Esophagus squamous epithelium (tissue), 5 donors: ENCODE data around the gene FOXQ1. TPM values are rescaled to one million over a fixed set of nuclear protein-coding genes. Genes with fewer than 3 reads are reported as not detected.
A peak's percentile ranks its signal among the peaks of the same experiment; 100 is the strongest.

Experiments used
- DNase-seq: peaks from one replicate; lab custom pipeline; 2025; lab: John Stamatoyannopoulos, UW
- H3K27ac ChIP-seq, 4 donors: fragments of 200-600 bp; sonication (generic); one replicate each; pipeline ENCODE4 v1.5.1; 2016 to 2019; ENCODE audit warnings: mild to moderate bottlenecking in 1 of 4
- H3K27me3 ChIP-seq, 4 donors: fragments of 200-600 bp; sonication (generic); 1 replicate in 3 of 4; 2 replicates in 1 of 4; pipeline versions ENCODE4 v1.5.1 to v1.6.0; 2017 to 2021; ENCODE audit warnings: antibody characterized with exemption in 1 of 4
- H3K36me3 ChIP-seq, 3 donors: fragments of 200-600 bp; sonication (generic); one replicate each; pipeline ENCODE4 v1.5.1; 2016 to 2019
- H3K4me1 ChIP-seq, 3 donors: fragments of 200-600 bp; sonication (generic); one replicate each; pipeline ENCODE4 v1.5.1; 2017 to 2019
- H3K4me3 ChIP-seq, 4 donors: fragments of 200-600 bp; sonication (generic); 1 replicate in 3 of 4; 2 replicates in 1 of 4; pipeline ENCODE4 v1.5.1; 2016 to 2019; ENCODE audit warnings: mild to moderate bottlenecking in 2 of 4, moderate library complexity in 1 of 4
- H3K9me3 ChIP-seq, 3 donors: fragments of 200-600 bp; sonication (generic); one replicate each; pipeline ENCODE4 v1.5.1; 2016 to 2019
- POLR2A ChIP-seq, 4 donors: fragments of 450-650 bp; IDR thresholded peaks; one replicate each; pipeline ENCODE4 v1.6.1; 2017; ENCODE audit warnings: antibody characterized with exemption in 4 of 4, mild to moderate bottlenecking in 4 of 4, moderate library complexity in 3 of 4
- WGBS, 2 donors: methylation state at CpG; one replicate each; pipeline ENCODE4 v1.1.5; 2018; 5-methylcytosine and 5-hydroxymethylcytosine counted together
- intact Hi-C: fragments of 100-400 bp; cut with DNase I; formaldehyde crosslinking; loops from one replicate; pipeline ENCODE4 v1.15.0; 2022
- total RNA-seq, 4 donors: library from RNA; depleted of rRNA; stranded (reverse); fragments of >200 nt; gene quantifications; one replicate each; pipeline ENCODE4 v1.1.0, GENCODE V29; 2016
- TF ChIP-seq, protein P1 (sequence below), 6 experiments: fragments of 450-650 bp in 4 of 6; fragments of 200-600 bp in 2 of 6; sonication (generic) in 2 of 6; IDR thresholded peaks; one replicate each; pipeline ENCODE4 v1.5.1; 2016 to 2019; ENCODE audit warnings: antibody characterized with exemption in 6 of 6, mild to moderate bottlenecking in 4 of 6, moderate library complexity in 4 of 6
- donor health status: DM: yes; HTN: yes; CAD: no.

The FOXQ1 gene
- total RNA-seq, 4 donors from 2014 or later = 8.1 to 13.0 (median 10.7) TPM

DNA sequence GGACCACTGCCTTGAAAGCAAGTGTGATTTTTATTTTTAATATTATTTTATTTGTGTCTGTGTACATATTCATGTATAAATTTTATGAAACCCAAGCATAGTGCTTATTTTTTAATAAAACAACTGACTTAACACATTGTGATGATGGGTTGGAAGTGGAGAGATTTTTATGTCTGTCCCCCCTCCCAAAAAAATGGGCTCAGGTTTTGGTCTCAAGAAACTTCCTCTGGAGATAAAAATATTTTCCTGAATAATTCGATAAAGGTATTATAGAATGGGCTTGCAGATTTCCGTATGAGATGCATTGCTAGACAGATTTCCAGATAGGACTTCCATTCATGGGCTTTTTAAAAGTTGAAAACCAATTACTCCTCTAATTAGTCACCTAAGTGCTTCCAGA is 2.7 kb downstream of the FOXQ1 start:
- TF ChIP-seq, protein P1, sequence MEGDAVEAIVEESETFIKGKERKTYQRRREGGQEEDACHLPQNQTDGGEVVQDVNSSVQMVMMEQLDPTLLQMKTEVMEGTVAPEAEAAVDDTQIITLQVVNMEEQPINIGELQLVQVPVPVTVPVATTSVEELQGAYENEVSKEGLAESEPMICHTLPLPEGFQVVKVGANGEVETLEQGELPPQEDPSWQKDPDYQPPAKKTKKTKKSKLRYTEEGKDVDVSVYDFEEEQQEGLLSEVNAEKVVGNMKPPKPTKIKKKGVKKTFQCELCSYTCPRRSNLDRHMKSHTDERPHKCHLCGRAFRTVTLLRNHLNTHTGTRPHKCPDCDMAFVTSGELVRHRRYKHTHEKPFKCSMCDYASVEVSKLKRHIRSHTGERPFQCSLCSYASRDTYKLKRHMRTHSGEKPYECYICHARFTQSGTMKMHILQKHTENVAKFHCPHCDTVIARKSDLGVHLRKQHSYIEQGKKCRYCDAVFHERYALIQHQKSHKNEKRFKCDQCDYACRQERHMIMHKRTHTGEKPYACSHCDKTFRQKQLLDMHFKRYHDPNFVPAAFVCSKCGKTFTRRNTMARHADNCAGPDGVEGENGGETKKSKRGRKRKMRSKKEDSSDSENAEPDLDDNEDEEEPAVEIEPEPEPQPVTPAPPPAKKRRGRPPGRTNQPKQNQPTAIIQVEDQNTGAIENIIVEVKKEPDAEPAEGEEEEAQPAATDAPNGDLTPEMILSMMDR (IDR thresholded peaks at IDR 0.05) = no peak
- no peak for TF ChIP-seq POLR2A (IDR thresholded peaks at IDR 0.05)
- Histone ChIP-seq H3K4me3 (peak overlapping the region in 3 of 4 donors; percentile 62 to 75 (median 66)), H3K9me3 (no peaks in the 10 kb centered on the region), H3K4me1 (peaks cover 7 to 61% (median 9%) of the 10 kb centered on the region in 3 donors), H3K36me3 (no peaks in the 10 kb centered on the region), H3K27ac (peak overlapping the region in 1 of 4 donors; percentile 66), H3K27me3 (peaks cover 0 to 69% (median 0%) of the 10 kb centered on the region in 4 donors)
- 35 to 62% methylated on average over 2 of the region's 2 CpGs for WGBS, 2 donors
- intact Hi-C loops = no loop called here
- DNase-seq = no peak

DNA sequence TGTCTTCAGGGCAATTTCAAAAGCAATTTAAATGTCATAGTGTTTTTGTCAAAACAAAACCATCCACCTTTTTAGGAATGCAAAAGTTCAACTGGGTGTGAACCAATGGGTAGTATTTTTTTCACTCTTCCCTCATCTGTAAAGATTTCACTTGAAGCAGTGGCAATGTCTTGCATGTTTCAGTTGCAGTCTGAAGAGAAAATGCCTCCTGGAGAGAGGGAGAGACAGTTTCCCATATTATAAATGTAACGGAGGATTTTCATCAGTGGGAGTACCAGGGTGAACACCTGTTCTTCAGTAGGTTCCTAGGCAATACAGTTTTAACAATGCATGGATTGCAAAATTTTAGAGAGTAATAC is 3.3 kb downstream of the FOXQ1 start:
- WGBS, 2 donors = 63 to 69% methylated on average over 1 of the region's 1 CpG
- peaks cover 0 to 64% (median 0%) of the 10 kb centered on the region in 4 donors for H3K27me3 ChIP-seq

DNA sequence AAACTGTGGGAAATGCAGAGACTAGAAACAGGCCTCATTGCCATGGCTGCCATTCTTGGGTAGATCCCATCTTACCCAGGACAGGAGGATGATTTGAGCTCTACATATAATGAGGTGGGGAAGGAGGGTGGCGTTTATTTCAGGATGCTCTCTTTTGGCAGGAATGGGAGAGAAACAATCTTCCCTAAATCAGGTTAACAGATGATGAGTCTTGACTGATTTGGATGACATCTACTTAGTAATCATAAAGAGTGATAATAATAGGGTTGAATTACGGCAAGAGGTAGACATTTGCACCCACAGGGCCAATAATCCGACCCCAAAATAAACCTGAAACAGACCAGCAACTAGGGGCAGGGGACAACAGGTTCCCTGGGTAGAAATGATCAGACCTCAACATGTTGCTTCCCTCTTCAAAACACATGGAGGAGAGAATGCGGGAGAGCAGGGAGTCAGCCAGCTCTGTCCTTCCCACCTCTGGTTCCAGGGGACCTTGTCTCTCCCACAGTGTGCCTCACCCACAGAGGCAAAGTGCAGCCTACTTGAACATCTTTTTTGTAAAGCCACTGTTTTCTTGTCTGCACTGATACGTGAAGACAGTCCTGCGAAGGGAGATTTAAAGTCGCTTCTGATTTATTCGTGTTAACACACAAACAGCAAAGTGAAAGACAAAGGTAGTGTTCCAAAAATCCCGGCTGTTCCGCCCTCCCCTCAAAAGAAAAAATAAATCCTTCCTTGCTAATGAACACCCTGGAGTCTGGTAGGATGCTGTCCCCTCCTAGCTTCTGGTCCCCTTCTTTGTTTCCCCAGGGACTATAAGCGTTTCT is 3.9 kb downstream of the FOXQ1 start:
- Histone ChIP-seq H3K27me3 (peaks cover 0 to 58% (median 0%) of the 10 kb centered on the region in 4 donors), H3K9me3 (no peaks in the 10 kb centered on the region), H3K4me3 (peak overlapping the region; percentile 33 to 75 (median 54)), H3K27ac (peak overlapping the region; percentile 69 to 77 (median 72)), H3K4me1 (peaks cover 4 to 54% (median 9%) of the 10 kb centered on the region in 3 donors), H3K36me3 (no peaks in the 10 kb centered on the region)
- intact Hi-C loops = no loop called here
- WGBS, 2 donors = 28 to 55% methylated on average over 11 of the region's 11 CpGs
- no peak for DNase-seq
- TF ChIP-seq POLR2A (IDR thresholded peaks at IDR 0.05) = no peak
- TF ChIP-seq, protein P1 (IDR thresholded peaks at IDR 0.05) = no peak

More for the DNA sequence above, 3.3 kb downstream of the FOXQ1 start:
- Histone ChIP-seq H3K9me3 (no peaks in the 10 kb centered on the region), H3K4me3 (peak overlapping the region in 1 of 4 donors; percentile 75), H3K27ac (peak overlapping the region in 3 of 4 donors; percentile 66 to 77 (median 75)), H3K4me1 (peaks cover 7 to 60% (median 9%) of the 10 kb centered on the region in 3 donors), H3K36me3 (no peaks in the 10 kb centered on the region)
- TF ChIP-seq, protein P1 (IDR thresholded peaks at IDR 0.05) = no peak
- TF ChIP-seq POLR2A (IDR thresholded peaks at IDR 0.05) = no peak
- DNase-seq = no peak
- intact Hi-C loops = no loop called here

DNA sequence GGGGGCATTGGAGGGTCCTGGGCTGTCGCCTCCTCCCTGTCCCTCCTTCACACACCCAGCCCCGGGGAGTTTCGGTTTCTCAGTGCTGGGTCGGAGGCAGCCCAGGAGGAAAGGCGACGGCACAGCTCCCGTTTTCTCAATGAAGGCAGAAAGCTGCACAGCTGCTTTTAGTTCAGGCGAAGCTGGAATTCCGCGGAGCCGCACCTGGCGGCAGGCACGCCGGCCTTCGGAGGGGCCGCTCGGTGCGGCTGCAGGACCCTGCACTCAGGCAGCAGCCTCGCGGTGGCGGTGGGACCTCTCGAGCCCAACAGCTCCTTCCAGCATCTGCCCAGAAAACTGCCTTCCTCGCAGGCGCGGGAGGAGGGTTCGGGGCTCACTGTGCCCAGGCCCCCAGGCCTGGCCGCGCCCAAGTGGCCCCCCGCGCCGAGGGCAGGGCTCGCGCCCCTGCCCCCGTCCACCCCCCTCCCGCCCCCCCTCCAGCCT is 4.6 kb downstream of the FOXQ1 start:
- H3K36me3 ChIP-seq = no peaks in the 10 kb centered on the region
- H3K4me1 ChIP-seq = peaks cover 4 to 52% (median 9%) of the 10 kb centered on the region in 3 donors
- peak overlapping the region; percentile 33 to 75 (median 54) for H3K4me3 ChIP-seq
- no peak for DNase-seq
- TF ChIP-seq, protein P1 (IDR thresholded peaks at IDR 0.05) = peak in 2 of 6 experiments; percentile 7 to 15
- no peak for TF ChIP-seq POLR2A (IDR thresholded peaks at IDR 0.05)
- H3K9me3 ChIP-seq = no peaks in the 10 kb centered on the region
- WGBS, 2 donors = 0% methylated on average over 1 to 4 of the region's 35 CpGs
- intact Hi-C loops = no loop called here
- H3K27me3 ChIP-seq = peaks cover 0 to 50% (median 0%) of the 10 kb centered on the region in 4 donors
- peak overlapping the region; percentile 69 to 77 (median 72) for H3K27ac ChIP-seq

DNA sequence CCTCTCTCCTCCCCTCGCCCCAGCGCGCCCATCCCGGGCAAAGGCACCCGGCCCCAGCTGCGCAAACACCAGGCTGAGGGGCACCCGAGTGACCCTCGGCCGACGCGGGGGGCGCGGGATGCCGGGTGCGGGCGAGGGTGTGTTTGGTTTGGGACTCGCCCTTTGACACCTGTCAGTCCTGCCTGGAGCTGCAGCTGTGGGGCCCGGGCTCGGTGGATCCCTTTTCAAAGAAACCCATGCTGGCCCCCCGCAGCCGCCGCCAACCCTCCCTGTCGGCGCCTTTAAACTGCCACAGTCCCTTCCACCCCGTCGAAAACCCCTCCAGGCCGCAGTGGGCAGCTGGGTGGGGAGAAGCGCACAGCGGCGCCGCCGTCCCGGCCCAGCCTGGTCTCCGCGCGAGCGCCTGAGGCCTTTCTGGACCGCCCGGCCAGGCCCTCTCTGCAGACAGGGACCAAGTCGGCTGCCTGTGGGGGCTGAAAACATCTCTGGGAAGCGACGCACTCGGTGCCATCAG is 5.5 kb downstream of the FOXQ1 start:
- Histone ChIP-seq H3K27ac (no peak overlapping the region), H3K4me1 (peaks cover 4 to 52% (median 15%) of the 10 kb centered on the region in 3 donors), H3K9me3 (no peaks in the 10 kb centered on the region), H3K36me3 (no peaks in the 10 kb centered on the region), H3K4me3 (no peak overlapping the region), H3K27me3 (peaks cover 0 to 42% (median 0%) of the 10 kb centered on the region in 4 donors)
- no peak for DNase-seq
- TF ChIP-seq POLR2A (IDR thresholded peaks at IDR 0.05) = no peak
- TF ChIP-seq, protein P1 (IDR thresholded peaks at IDR 0.05) = no peak
- WGBS, 2 donors = 68% methylated on average over 5 of the region's 43 CpGs; no CpG with 5 or more reads in 1 of the 2 donors
- intact Hi-C loops = no loop called here
